Stimulated activated CD8-positive, alpha-beta memory T cell treated with anti-CD3 and anti-CD28 coated beads, Interleukin-12 subunit alpha, Interleukin-12 subunit beta, amount 100 ng/mL, for 4 hours (primary cell): ENCODE data around the gene CPNE4.

Source experiments
- DNase-seq: peaks from one replicate; pipeline ENCODE4 v3.0.0-alpha.2; 2020; ENCODE audit warnings: low read depth

Gene CPNE4

DNA sequence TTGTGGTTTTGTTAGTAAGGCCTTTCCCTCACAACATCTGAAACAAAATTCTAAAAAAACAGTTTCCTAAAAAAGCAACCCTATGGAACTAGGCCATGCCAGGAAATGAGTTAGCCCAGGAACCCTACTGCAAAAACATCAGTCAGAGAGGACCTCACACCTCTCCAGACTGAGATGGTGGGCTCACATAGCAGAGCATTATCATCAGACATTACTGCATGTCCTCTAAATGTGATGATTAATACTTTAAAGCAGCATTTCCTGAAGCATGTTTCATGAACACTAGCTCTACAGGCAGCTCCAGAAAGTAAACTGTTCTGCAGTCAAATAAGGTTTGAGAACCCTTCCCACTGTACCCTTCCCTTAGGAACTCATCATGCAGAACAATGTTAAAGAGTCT, 299.7 kb downstream of the CPNE4 start:
- DNase-seq: no peak

DNA sequence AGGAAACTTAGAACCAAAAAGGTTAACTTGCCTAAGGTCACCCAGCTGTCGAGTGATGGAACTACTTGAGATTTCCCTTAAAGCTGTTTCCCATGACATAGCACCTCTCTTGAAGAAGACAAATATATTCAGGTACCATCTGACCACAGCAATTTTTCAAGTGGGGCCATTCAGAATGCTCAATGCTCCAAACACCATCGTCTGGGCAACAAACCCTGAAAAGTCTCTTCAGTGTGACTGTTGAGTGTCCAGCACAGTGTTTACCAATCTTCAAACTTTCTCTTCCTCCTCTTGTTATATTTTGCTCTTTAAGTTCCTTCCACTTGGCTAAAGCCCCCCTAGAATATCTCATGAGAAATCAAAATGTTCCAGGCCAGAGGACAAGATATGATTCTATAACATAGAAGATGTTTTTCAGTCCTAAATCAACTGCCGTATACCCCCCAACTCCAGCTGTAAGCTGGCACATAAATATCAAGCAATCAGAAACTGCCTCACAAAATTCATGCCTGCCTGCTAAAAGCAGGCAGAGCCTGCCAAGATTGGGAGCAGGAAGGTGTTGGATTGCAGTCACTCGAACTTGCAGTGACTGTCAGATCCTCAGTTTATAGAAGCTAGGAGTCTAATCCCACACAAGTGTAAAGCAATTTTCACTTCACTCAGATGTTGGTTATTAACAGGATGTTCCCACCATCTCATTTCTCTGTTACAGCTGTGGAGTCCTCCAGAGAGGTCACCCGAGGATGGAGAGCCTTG, 301.6 kb downstream of the CPNE4 start:
- DNase-seq: no peak

GRCh38 chr3:131731709-131732108, 303.1 kb downstream of the CPNE4 start:
- no peak for DNase-seq

GRCh38 chr3:131730581-131730980, 304.2 kb downstream of the CPNE4 start:
- no peak for DNase-seq

DNA sequence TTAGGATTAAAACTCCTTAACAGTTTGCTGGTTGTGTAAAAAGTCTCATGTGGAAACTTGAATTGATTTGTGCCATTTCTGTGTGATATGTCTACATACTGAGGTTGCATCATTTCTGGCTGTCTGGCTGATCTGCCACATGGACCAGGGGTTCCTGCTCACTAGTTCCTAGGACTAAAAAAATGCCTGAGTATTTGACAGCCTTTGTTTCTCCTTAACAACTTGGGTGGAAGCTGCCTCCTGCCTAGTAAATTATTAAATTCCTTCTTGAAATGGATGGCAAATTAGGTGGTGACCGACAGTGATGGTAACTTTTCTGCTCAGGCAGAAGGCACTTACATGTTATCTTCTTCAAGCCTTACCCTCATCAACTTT, 305.2 kb downstream of the CPNE4 start:
- DNase-seq: no peak

GRCh38 chr3:131728898-131729642, 305.7 kb downstream of the CPNE4 start:
- DNase-seq: no peak

GRCh38 chr3:131725414-131725813, 309.4 kb downstream of the CPNE4 start:
- DNase-seq: no peak

DNA sequence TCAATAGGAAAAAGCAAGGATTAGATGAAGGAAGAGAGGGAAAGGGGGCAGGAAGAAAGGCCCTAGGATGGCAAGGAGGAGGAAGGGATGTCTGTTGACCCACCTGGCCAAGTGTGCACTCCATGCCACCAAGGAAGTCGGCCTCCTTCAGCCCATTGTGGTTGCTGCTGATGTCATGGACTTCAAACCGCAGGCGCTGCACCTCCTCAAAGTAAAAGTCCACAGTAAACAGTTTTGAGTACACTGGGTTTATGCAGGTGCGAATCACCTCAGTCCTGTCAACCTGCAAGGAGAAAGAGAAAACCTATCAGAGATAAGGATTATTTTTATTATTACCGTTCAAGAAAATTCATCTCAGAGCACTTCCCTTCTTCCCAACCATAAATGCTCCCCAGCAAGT, 311.5 kb downstream of the CPNE4 start:
- DNase-seq: no peak

DNA sequence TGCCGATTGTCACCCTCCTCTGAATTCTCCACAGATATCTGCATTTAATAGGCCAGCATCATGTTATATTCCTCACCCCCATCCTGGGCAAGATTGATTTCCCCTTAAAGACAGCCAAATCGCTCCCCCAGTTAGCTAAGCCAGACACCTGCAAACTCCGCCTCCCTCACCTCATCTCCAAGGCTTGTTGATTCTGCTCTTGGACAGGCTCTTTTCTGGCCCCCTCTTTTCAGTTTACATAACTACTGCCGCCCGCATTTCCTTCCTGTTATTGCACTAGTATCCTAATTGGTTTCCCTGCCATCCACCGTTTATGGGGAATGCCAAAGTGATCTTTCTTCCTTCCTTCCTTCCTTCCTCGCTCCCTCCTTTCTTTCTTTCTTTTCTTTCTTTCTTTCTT, 317.3 kb downstream of the CPNE4 start:
- no peak for DNase-seq

- no peak for DNase-seq
Observed at GRCh38 chr3:131716943-131717342, 317.9 kb downstream of the CPNE4 start.

DNA sequence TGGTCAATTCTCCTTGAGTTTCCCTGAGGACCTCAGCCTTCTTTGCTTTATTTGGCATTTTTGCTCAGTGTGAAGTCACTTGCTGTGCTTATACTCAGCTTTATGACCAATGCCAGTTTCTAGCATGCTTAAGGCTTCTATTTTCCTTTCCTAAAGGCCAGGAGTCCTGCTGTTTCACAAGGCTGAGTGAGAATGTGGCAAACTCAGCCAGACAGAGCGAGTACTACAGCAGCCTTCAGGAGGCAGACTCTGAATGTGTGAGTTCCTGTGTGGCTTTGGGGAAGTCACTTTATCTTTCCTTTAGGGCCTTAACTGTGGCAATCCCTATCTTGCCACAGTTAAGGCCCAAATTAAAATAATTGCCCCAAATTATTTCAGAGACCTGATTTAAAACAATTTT, 318.8 kb downstream of the CPNE4 start:
- no peak for DNase-seq

DNA sequence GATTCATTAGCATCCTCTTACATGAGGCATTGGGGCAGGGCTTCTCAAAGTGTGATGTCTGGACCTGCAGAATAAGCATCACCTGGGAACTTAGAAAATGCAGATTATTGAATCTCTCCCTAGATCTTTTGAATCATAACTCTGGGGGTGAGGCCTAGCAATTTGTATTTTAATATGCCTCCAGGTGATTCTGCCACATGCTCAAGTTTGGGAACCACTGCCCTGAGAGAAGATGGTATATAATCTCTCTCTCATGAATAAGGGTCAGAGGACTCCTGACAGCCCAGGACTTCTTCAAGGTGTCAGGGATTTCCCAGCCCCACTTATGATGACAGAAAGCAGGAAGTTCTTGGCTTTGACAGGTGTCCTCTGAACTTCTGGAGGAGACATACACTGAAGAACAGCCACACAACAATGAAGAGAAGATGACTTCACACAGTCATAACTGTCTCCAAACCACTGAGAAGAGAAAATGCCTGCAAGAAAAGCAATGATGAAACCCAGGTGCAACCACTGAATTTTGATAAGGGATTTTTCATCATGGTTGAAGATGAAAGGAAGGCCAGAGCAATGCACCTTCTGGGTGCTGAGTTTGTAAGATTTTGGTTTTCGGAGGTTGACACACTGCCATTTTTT, 320.1 kb downstream of the CPNE4 start:
- no peak for DNase-seq

GRCh38 chr3:131713416-131714123, 321.2 kb downstream of the CPNE4 start:
- no peak for DNase-seq

DNA sequence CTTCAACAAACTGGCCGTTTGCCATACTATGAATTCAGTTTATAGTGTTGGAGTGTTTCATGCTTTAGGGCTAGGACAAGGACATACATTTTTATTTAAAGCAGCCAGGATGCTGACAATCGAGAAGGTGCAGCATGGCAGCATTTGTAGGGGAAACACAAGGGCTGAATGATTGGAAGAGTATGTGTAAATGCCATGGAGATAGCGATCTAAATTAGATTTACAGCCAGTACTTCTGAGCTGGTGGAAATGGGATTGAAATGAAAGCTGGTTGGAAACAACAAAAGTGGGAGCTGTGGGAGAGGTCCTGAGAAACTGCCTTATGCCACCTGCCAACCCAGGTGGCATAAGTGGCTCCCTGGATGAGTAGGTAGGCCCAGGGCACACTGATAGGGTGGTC, 322.2 kb downstream of the CPNE4 start:
- DNase-seq: no peak

DNA sequence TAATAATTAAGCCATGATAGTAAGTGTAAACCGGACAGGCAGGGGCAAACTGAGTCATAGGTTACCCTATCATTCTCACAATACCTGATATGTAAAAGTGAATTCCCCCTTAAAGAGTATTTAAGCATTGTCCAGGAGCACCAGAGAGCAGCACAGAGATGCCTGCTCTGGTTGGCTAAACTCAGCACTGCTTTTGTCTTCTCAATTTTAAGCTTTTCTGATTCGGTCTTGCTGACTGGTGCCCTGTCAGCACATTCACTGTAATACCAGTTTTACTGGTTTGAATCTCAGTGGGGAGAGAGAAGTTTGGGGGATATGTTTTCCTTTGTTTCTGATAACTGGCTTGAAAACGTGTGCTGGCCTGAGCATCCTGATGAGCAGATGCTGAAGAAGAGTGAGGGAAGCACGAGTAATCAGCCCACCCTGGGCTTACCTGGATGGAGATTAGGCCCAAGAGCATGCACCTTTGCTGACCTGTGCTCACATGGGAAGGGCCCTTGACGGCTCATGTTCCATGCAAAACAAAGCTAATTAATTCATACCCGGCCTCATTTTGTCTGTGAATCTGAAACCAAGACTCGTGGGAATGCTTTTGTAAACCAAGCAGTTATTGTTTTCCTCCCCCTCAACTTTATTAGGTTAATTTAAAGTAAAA, 323.6 kb downstream of the CPNE4 start:
- DNase-seq: no peak

- DNase-seq: no peak
Observed at GRCh38 chr3:131708241-131708640, 326.6 kb downstream of the CPNE4 start.

GRCh38 chr3:131705558-131706051, 329.2 kb downstream of the CPNE4 start:
- no peak for DNase-seq

DNA sequence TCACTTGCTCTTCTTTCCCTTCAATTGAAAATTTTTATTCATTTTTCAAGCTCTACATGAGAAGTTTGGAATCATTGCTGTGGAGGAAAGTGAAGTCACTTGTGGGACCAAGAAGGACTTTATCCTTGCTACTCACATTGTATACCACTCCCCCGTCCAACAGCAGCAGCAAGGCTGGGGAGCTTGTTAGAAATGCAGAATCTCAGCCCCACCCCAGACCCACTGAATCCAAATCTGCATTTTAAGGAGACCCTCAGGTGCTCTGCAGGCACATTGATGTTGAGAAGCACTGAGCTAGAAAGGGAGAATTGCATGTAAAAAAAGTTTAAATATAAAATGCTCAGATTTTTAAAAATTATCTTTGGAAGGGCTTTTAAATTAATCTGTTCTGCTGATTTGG, 329.7 kb downstream of the CPNE4 start:
- DNase-seq: no peak

DNA sequence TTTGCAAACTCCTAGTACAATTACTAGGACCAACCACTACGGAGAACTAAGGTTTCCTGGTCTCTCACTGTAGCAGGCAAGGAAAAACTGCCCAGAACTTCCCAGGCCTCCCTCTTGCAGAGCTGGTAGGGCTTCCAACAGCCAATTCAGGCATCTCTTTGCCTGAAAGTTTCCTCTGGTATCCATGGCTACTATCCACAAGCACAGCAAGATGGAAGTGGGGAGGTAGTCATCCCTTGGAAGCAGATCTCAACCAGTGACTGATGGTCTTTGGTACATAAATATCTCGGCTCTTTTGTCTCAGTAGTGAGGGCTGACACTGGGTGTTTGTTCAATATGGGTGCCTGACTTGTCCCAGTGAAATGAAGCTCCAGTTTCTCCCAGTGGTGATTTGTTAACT, 330.7 kb downstream of the CPNE4 start:
- DNase-seq: no peak

GRCh38 chr3:131702146-131702545, 332.7 kb downstream of the CPNE4 start:
- DNase-seq: no peak

- DNase-seq: no peak
Observed at GRCh38 chr3:131701153-131701770, 333.6 kb downstream of the CPNE4 start.
